DOHH2 (cell line): ENCODE measurements around the gene NINJ2.

Experiments used
- CTCF ChIP-seq: fragments of 200-600 bp; sonication (generic); IDR thresholded peaks from one replicate; pipeline ENCODE4 v1.5.1; 2014; ENCODE audit warnings: antibody characterized with exemption, mild to moderate bottlenecking, low read depth, low read length; ENCODE audit not compliant: poor library complexity, severe bottlenecking
- EZH2phosphoT487 ChIP-seq: fragments of 200-600 bp; sonication (generic); IDR thresholded peaks from 2 replicates; pipeline ENCODE4 v1.6.1; 2017; ENCODE audit warnings: borderline replicate concordance, mild to moderate bottlenecking, antibody characterized with exemption, low read length, moderate library complexity, mixed read lengths

- TF ChIP-seq CTCF (no peak), EZH2phosphoT487 (no peak)
Measured at GRCh38 chr12:546265-546919, 116.9 kb downstream of the NINJ2 start.
